Nephron progenitor cell (in vitro differentiated cells): Measurements from ENCODE around the gene AMPD3.

ENCODE experiments used
- DNase-seq: peaks from one replicate; pipeline ENCODE4 v3.0.0; 2021
- H3K27ac Mint-ChIP-seq: 2 replicates; pipeline ENCODE4 v1.8.0; 2021; ENCODE audit warnings: mild to moderate bottlenecking, moderate library complexity, mixed read lengths
- H3K27me3 Mint-ChIP-seq: 2 replicates; pipeline ENCODE4 v1.8.0; 2021; ENCODE audit warnings: mild to moderate bottlenecking, low read depth, mixed read lengths; ENCODE audit not compliant: poor library complexity
- H3K36me3 Mint-ChIP-seq: 2 replicates; pipeline ENCODE4 v1.8.0; 2021; ENCODE audit warnings: low read depth, mixed read lengths
- H3K4me1 Mint-ChIP-seq: 2 replicates; pipeline ENCODE4 v1.8.0; 2021; ENCODE audit warnings: mixed read lengths
- H3K4me3 Mint-ChIP-seq: 2 replicates; pipeline ENCODE4 v1.8.0; 2021; ENCODE audit warnings: mild to moderate bottlenecking, moderate library complexity, mixed read lengths
- H3K9me3 Mint-ChIP-seq: 2 replicates; pipeline ENCODE4 v1.8.0; 2021; ENCODE audit warnings: mild to moderate bottlenecking, moderate library complexity, mixed read lengths
- CTCF ChIP-seq: fragments of 200-600 bp; sonication (generic); IDR thresholded peaks from 2 replicates; pipeline ENCODE4 v1.5.0; 2021; ENCODE audit warnings: antibody characterized with exemption

Gene AMPD3

DNA sequence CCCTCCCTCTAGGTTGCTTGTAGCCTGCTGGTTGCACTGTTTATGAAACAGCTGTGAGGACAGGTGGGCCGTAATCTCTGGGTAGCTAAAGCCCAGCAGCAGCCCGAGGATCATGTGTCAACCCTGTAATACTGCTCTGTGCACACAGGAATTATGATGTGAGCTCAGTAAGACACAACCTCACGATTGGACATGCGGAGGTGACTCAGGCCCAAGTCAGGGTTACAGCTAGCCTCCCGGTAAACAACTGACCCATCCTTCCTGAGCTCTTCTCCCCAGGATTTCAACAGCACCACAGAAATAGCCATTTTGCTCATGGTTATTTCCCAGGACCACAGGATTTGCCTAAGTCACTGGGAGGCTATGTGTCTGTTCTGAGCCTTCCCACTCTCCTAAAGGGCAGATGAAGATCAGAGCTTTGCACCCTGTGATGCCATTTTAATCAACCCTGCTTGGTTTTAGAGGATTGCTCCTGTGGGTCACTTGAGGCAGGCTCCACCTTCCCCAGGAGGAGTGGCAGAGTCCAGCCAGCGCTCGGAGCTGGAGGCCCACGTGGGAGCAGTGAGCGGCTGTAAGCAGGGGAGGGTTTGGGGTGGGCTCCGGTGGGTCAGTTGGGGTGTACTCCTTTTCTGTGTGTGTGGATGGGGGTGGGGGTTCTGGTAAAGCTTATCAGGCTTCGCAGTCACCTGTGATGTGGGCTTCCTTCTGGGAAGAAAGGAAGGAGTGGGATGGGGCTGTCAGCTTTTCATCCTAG lies at the start of gene AMPD3:
Gene AMPD3, plus strand, starts transcription at position 387 of the 754 bp plus-strand sequence. CDS start 6,256 bp downstream, outside the sequence.
- TF ChIP-seq CTCF, result no peak
- peak within 1 kb of the TSS; percentile 73 for H3K4me3 Mint-ChIP-seq
- H3K36me3 Mint-ChIP-seq, result no peaks in the 10 kb centered on the region
- H3K27me3 Mint-ChIP-seq, result peaks cover 24% of the 10 kb centered on the region
- peak; percentile 23 for DNase-seq
- H3K9me3 Mint-ChIP-seq, result no peaks in the 10 kb centered on the region
- H3K4me1 Mint-ChIP-seq, result peaks cover 63% of the 10 kb centered on the region
- peak within 1 kb of the TSS; percentile 72 for H3K27ac Mint-ChIP-seq

- H3K36me3 Mint-ChIP-seq, result no peaks in the 10 kb centered on the region
- H3K27ac Mint-ChIP-seq, result no peak overlapping the region
- TF ChIP-seq CTCF, result peak; percentile 67
- peaks cover 20% of the 10 kb centered on the region for H3K4me1 Mint-ChIP-seq
- H3K27me3 Mint-ChIP-seq, result peaks cover 3% of the 10 kb centered on the region
- DNase-seq, result peak; percentile 55
- H3K4me3 Mint-ChIP-seq, result no peak overlapping the region
- H3K9me3 Mint-ChIP-seq, result no peaks in the 10 kb centered on the region
Measured at GRCh38 chr11:10405865-10406592, 49.0 kb upstream of the AMPD3 start.

DNA sequence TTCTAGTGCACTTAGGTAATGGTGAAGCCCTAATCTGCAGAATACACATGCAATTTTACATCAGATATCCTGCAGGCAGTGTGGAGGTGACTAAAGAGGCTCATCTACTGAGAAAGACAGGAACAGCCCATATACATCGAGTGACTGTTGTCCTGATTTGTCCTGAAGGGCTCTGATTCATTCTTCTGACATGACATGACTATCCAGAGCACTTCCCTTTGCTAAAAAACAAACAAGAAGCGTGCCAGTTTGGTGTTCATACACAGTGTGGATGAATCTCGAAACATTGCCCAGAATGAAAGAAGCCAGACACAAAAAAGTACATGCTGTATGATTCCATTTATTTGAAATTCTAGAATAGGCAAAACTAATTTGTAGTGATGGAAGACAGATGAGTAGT lies 48.0 kb upstream of the AMPD3 start:
- Mint-ChIP-seq H3K27me3 (peaks cover 2% of the 10 kb centered on the region), H3K4me1 (peaks cover 20% of the 10 kb centered on the region), H3K9me3 (no peaks in the 10 kb centered on the region), H3K4me3 (no peak overlapping the region), H3K36me3 (no peaks in the 10 kb centered on the region), H3K27ac (no peak overlapping the region)
- DNase-seq, result no peak
- no peak for TF ChIP-seq CTCF

DNA sequence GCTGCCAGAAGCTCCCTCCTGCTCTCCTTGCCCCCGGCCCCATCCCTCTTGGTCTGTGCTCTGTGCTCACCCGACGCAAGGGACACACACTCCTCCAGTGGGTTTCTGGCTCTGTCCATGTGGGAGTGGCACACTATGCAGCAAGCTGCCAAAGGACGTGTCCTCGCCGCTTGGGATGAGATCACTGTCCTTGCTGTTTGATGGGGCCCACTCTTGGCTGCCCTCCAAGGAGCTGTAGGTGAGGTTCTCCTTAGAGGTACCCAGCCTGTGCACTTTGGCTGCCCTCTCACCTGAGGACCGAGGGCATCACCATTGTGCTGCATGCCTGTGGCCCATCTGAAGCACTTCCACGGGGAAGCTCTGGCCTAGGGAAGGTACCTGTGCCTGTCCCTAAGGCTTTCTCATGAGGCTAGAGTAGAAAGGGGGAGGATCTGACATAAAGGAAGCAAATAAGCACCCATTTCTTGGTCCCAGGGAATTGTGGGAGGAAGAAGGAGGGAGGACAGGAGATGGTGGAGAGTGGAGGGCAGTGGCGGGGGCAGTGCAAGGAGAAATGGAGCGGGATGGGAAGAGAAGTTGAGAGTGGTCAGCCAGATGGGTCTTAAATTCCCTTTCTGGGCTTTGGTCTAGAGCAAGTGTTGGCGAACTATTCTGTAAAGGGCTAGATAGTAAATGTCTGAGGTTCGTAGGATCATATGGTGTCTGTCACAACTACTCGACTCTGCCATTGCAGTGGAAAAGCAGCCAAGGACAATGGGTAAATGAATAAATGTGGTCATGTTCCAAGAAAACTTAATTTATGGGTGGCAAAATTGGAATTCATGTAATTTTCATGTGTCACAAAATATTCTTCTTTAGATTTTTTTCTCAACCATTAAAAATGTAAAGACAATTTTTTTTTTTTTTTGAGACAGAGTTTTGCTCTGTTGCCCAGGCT lies 47.0 kb upstream of the AMPD3 start:
- Mint-ChIP-seq H3K4me1 (peaks cover 20% of the 10 kb centered on the region), H3K4me3 (no peak overlapping the region), H3K9me3 (no peaks in the 10 kb centered on the region), H3K27me3 (no peaks in the 10 kb centered on the region), H3K36me3 (no peaks in the 10 kb centered on the region), H3K27ac (no peak overlapping the region)
- DNase-seq, result no peak
- no peak for TF ChIP-seq CTCF

DNA sequence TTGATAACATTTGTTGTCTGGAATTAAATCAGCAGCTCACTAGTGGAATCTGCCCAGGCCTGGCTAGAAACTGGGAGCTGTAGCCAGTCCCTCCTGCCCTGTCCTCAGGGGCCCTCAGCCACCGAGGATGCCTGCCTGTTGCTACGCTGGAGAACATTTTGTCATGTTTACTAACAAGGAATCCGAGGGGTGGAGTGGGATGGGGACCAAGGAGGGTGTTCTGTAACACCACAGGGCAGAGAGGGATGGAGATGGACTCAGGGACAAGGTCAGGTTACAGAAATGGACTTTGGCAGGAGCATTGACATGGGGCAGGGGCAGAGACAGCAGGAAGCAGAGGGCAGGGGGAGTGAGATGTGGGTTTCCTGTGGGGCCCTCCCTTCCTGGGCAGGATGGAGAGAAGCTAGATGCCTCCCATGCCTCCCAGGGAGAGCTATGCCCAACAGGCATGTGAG lies 45.8 kb upstream of the AMPD3 start:
- H3K4me3 Mint-ChIP-seq, result no peak overlapping the region
- H3K27me3 Mint-ChIP-seq, result peaks cover 4% of the 10 kb centered on the region
- H3K27ac Mint-ChIP-seq, result no peak overlapping the region
- H3K4me1 Mint-ChIP-seq, result peaks cover 28% of the 10 kb centered on the region
- no peak for DNase-seq
- TF ChIP-seq CTCF, result no peak
- H3K36me3 Mint-ChIP-seq, result no peaks in the 10 kb centered on the region
- no peaks in the 10 kb centered on the region for H3K9me3 Mint-ChIP-seq
